GM21619 (cell line): ENCODE results near the gene PLA2G4F.

Source experiments
- ATAC-seq: cut with Tn5 transposase; IDR thresholded peaks from one replicate; pipeline ENCODE4 v1.9.1; 2021; ENCODE audit not compliant: unreplicated experiment

The PLA2G4F gene

GRCh38 chr15:42156243-42156922 lies at the start of gene PLA2G4F:
Gene PLA2G4F (minus strand): TSS chr15:42156636. CDS start chr15:42156549, 87 bp downstream.
- ATAC-seq: no peak

GRCh38 chr15:42203891-42204290 lies 47.5 kb upstream of the PLA2G4F start:
- ATAC-seq: no peak

GRCh38 chr15:42202653-42203052 lies 46.2 kb upstream of the PLA2G4F start:
- ATAC-seq: no peak

- ATAC-seq: no peak
Measured at GRCh38 chr15:42201801-42202200, 45.4 kb upstream of the PLA2G4F start.

- ATAC-seq: no peak
Measured at GRCh38 chr15:42199126-42199525, 42.7 kb upstream of the PLA2G4F start.

GRCh38 chr15:42198516-42198915 lies 42.1 kb upstream of the PLA2G4F start:
- no peak for ATAC-seq

- ATAC-seq: no peak
Measured at GRCh38 chr15:42194513-42194912, 38.1 kb upstream of the PLA2G4F start.

GRCh38 chr15:42193383-42193782 lies 36.9 kb upstream of the PLA2G4F start:
- no peak for ATAC-seq

- ATAC-seq: no peak
Measured at GRCh38 chr15:42191610-42192346, 35.3 kb upstream of the PLA2G4F start.

GRCh38 chr15:42190370-42190769 lies 33.9 kb upstream of the PLA2G4F start:
- no peak for ATAC-seq

GRCh38 chr15:42185801-42186200 lies 29.4 kb upstream of the PLA2G4F start:
- ATAC-seq: no peak

GRCh38 chr15:42184736-42185135 lies 28.3 kb upstream of the PLA2G4F start:
- ATAC-seq: no peak

- no peak for ATAC-seq
Measured at GRCh38 chr15:42184296-42184695, 27.9 kb upstream of the PLA2G4F start.

- no peak for ATAC-seq
Measured at GRCh38 chr15:42182961-42183360, 26.5 kb upstream of the PLA2G4F start.

GRCh38 chr15:42182328-42182886 lies 26.0 kb upstream of the PLA2G4F start:
- ATAC-seq: no peak

GRCh38 chr15:42178056-42178455 lies 21.6 kb upstream of the PLA2G4F start:
- ATAC-seq: no peak

- ATAC-seq: no peak
Measured at GRCh38 chr15:42175671-42176070, 19.2 kb upstream of the PLA2G4F start.

- ATAC-seq: no peak
Measured at GRCh38 chr15:42172475-42172874, 16.0 kb upstream of the PLA2G4F start.

- ATAC-seq: no peak
Measured at GRCh38 chr15:42171795-42172194, 15.4 kb upstream of the PLA2G4F start.

- no peak for ATAC-seq
Measured at GRCh38 chr15:42171122-42171521, 14.7 kb upstream of the PLA2G4F start.

- no peak for ATAC-seq
Measured at GRCh38 chr15:42166225-42166940, 9.9 kb upstream of the PLA2G4F start.

GRCh38 chr15:42165106-42165505 lies 8.7 kb upstream of the PLA2G4F start:
- ATAC-seq: no peak
